Panc1 (cell line): ENCODE results near the gene TMTC1. TPM values are rescaled to one million over a fixed set of nuclear protein-coding genes. Genes with fewer than 3 reads are reported as not detected.

Source experiments
- ATAC-seq: fragments of 200-7000 bp; cut with Tn5 transposase; 2 replicates; pipeline ENCODE4 v1.9.1; 2020; ENCODE audit warnings: mild to moderate bottlenecking, moderate library complexity
- BruUV-seq: library from RNA; stranded (reverse); fragments of 400-500 nt; replicated peaks from 2 replicates; lab custom pipeline; 2021; lab: Mats Ljungman, UMichigan
- CTCF ChIA-PET: fragments of 300-600 bp; sonication (Branson Sonifier 250); formaldehyde crosslinking; loops from one replicate; lab custom pipeline; 2022; ENCODE audit warnings: antibody characterized with exemption; lab: Charles Lee
- POLR2A ChIA-PET: fragments of 300-600 bp; sonication (Branson Sonifier 250); formaldehyde crosslinking; loops from one replicate; lab custom pipeline; 2022; ENCODE audit warnings: antibody characterized with exemption; lab: Charles Lee
- DNase-seq: peaks from one replicate; pipeline ENCODE4 v3.0.0-alpha.2; 2010; ENCODE audit warnings: low read depth, low spot score
- H3K27ac ChIP-seq: 2 replicates; pipeline ENCODE4 v1.5.1; 2011; ENCODE audit warnings: mild to moderate bottlenecking, low read length, inconsistent platforms
- H3K27me3 ChIP-seq: fragments of 200-500 bp; sonication (Bioruptor generic); 2 replicates; pipeline ENCODE4 v1.6.0; 2014; ENCODE audit warnings: low read length, inconsistent platforms; ENCODE audit not compliant: control insufficient read depth, insufficient read depth
- H3K36me3 ChIP-seq: fragments of 200-500 bp; sonication (Bioruptor generic); 2 replicates; pipeline ENCODE4 v1.5.1; 2014; ENCODE audit warnings: inconsistent platforms, mild to moderate bottlenecking, low read length, moderate library complexity; ENCODE audit not compliant: control insufficient read depth, insufficient read depth
- H3K4me1 ChIP-seq: 2 replicates; pipeline ENCODE4 v1.5.1; 2011; ENCODE audit warnings: inconsistent platforms, mild to moderate bottlenecking, low read length, moderate library complexity; ENCODE audit not compliant: control insufficient read depth, insufficient read depth
- H3K4me3 ChIP-seq, 2 experiments: 2 replicates each; pipeline ENCODE4 v1.5.1; 2011 to 2012; ENCODE audit warnings: low read depth in 2 of 2, low read length in 2 of 2, mild to moderate bottlenecking in 2 of 2, inconsistent platforms in 1 of 2, moderate library complexity in 1 of 2
- H3K9me3 ChIP-seq: fragments of 200-500 bp; sonication (Bioruptor generic); 2 replicates; pipeline ENCODE4 v1.5.1; 2014; ENCODE audit warnings: low read depth, mild to moderate bottlenecking, inconsistent platforms, low read length, moderate library complexity; ENCODE audit not compliant: control insufficient read depth, insufficient read depth
- CTCF ChIP-seq: fragments of 450-650 bp; IDR thresholded peaks from 2 replicates; pipeline ENCODE4 v1.5.1; 2017; ENCODE audit warnings: mild to moderate bottlenecking
- POLR2AphosphoS5 ChIP-seq: IDR thresholded peaks from 2 replicates; pipeline ENCODE4 v1.6.1; 2012; ENCODE audit warnings: mild to moderate bottlenecking, low read depth, low read length, moderate library complexity
- REST ChIP-seq, 2 experiments: IDR thresholded peaks; 2 replicates each; pipeline ENCODE4 v1.6.1; 2011 to 2012; ENCODE audit warnings: low read depth in 2 of 2, control low read depth in 1 of 2, low read length in 1 of 2, mild to moderate bottlenecking in 1 of 2, moderate library complexity in 1 of 2; ENCODE audit not compliant: insufficient read depth in 1 of 2
- SIN3A ChIP-seq: IDR thresholded peaks from 2 replicates; pipeline ENCODE4 v1.6.1; 2012; ENCODE audit warnings: low read depth, mild to moderate bottlenecking, low read length, moderate library complexity, borderline replicate concordance; ENCODE audit not compliant: insufficient read depth
- TCF7L2 ChIP-seq: IDR thresholded peaks from 2 replicates; pipeline ENCODE4 v1.6.1; 2011; ENCODE audit warnings: mild to moderate bottlenecking, low read depth, low read length, inconsistent platforms
- in situ Hi-C: cut with HindIII; loops from 2 replicates; pipeline ENCODE4 v1.10.0; 2016; ENCODE audit warnings: low sequenced_read_pairs, low pct_unique_long_range_greater_than_20kb
- intact Hi-C: fragments of 100-400 bp; cut with micrococcal nuclease; formaldehyde crosslinking; loops from one replicate; pipeline ENCODE4 v1.10.0; 2022; ENCODE audit not compliant: unreplicated experiment
- total RNA-seq: library from RNA; stranded (reverse); gene quantifications from one replicate; pipeline ENCODE4 v1.2.1, GENCODE V29; 2021; ENCODE audit not compliant: unreplicated experiment

The TMTC1 gene
- total RNA-seq, 1 experiment from 2014 or later: 0.28 TPM

- H3K27me3 ChIP-seq: no peaks in the 10 kb centered on the region
- ChIA-PET POLR2A (no interaction called here), CTCF (no interaction called here)
- TF ChIP-seq CTCF: no peak
- no peak for TF ChIP-seq REST (IDR thresholded peaks at IDR 0.05; ENCODE audit: insufficient read depth in 1 of 2, low read depth in 2 of 2, low read length in 1 of 2)
- TF ChIP-seq TCF7L2: no peak
- TF ChIP-seq SIN3A: no peak
- TF ChIP-seq POLR2AphosphoS5: no peak
- H3K9me3 ChIP-seq: 0 out of 2 replicates have a peak, but pooled peaks cover 3% of the 10 kb centered on the region
- no TSS peak for BruUV-seq
- no peak overlapping the region for H3K27ac ChIP-seq
- no peaks in the 10 kb centered on the region for H3K4me1 ChIP-seq
- no peak overlapping the region for H3K4me3 ChIP-seq
- intact Hi-C loops (no loop called here), in situ Hi-C loops (no loop called here)
- H3K36me3 ChIP-seq: no peaks in the 10 kb centered on the region
- ATAC-seq (no peak), DNase-seq (no peak)
These were observed 40.7 kb downstream of the TMTC1 start for GRCh38 chr12:29743077-29743476.

- no peak for TF ChIP-seq POLR2AphosphoS5
- no peak for DNase-seq
- H3K4me1 ChIP-seq: no peaks in the 10 kb centered on the region
- 0 out of 2 replicates have a peak, but pooled peaks cover 3% of the 10 kb centered on the region for H3K9me3 ChIP-seq
- ChIA-PET CTCF (no interaction called here), POLR2A (no interaction called here)
- H3K27me3 ChIP-seq: no peaks in the 10 kb centered on the region
- in situ Hi-C loops: no loop called here
- no peak overlapping the region for H3K4me3 ChIP-seq
- H3K36me3 ChIP-seq: no peaks in the 10 kb centered on the region
- BruUV-seq: no TSS peak
- H3K27ac ChIP-seq: no peak overlapping the region
- intact Hi-C loops: no loop called here
- ATAC-seq: no peak
These were observed 41.1 kb downstream of the TMTC1 start for GRCh38 chr12:29742646-29743045.

- Histone ChIP-seq H3K27ac (no peak overlapping the region), H3K9me3 (no peaks in the 10 kb centered on the region), H3K4me1 (no peaks in the 10 kb centered on the region), H3K4me3 (no peak overlapping the region), H3K36me3 (no peaks in the 10 kb centered on the region), H3K27me3 (no peaks in the 10 kb centered on the region)
- no peak for ATAC-seq
- DNase-seq: no peak
- intact Hi-C loops: no loop called here
- ChIA-PET CTCF (no interaction called here), POLR2A (no interaction called here)
- BruUV-seq: no TSS peak
- in situ Hi-C loops: no loop called here
- TF ChIP-seq POLR2AphosphoS5: no peak
- no peak for TF ChIP-seq CTCF
- TF ChIP-seq SIN3A: no peak
- no peak for TF ChIP-seq REST (IDR thresholded peaks at IDR 0.05; ENCODE audit: insufficient read depth in 1 of 2, low read depth in 2 of 2, low read length in 1 of 2)
These were observed 42.1 kb downstream of the TMTC1 start for GRCh38 chr12:29741342-29742241.
